Liver (tissue), 3 donors: ENCODE results near the gene INO80.

Experiments used
- JUND ChIP-seq, 2 donors: IDR thresholded peaks; 2 replicates each; pipeline ENCODE4 v1.6.1; 2016; ENCODE audit warnings: antibody characterized with exemption in 2 of 2
- NR2F2 ChIP-seq: IDR thresholded peaks from 2 replicates; pipeline ENCODE4 v1.6.1; 2016; ENCODE audit warnings: antibody characterized with exemption
- RAD21 ChIP-seq, 2 donors: IDR thresholded peaks; 2 replicates each; pipeline ENCODE4 v1.6.1; 2016; ENCODE audit warnings: antibody characterized with exemption in 2 of 2, mild to moderate bottlenecking in 2 of 2
- TAF1 ChIP-seq: conservative IDR thresholded peaks from 2 replicates; pipeline ENCODE4 v1.6.1; 2016; ENCODE audit warnings: antibody characterized with exemption, mild to moderate bottlenecking
- YY1 ChIP-seq: IDR thresholded peaks from 2 replicates; pipeline ENCODE4 v1.6.1; 2016; ENCODE audit warnings: antibody characterized with exemption, mild to moderate bottlenecking
- TF ChIP-seq, protein P1 (sequence below): fragments of 150-350 bp; IDR thresholded peaks from 2 replicates; pipeline ENCODE4 v1.5.1; 2017; ENCODE audit warnings: improper control_type of control experiment, low read depth, low read length; ENCODE audit not compliant: missing input control
- TF ChIP-seq, protein P2 (sequence below): IDR thresholded peaks from 2 replicates; pipeline ENCODE4 v1.6.1; 2016; ENCODE audit warnings: antibody characterized with exemption
- TF ChIP-seq, protein P3 (sequence below): IDR thresholded peaks from 2 replicates; pipeline ENCODE4 v1.6.1; 2016; ENCODE audit warnings: antibody characterized with exemption, mild to moderate bottlenecking
- TF ChIP-seq, protein P4 (sequence below): IDR thresholded peaks from 2 replicates; pipeline ENCODE4 v1.6.1; 2016; ENCODE audit warnings: antibody characterized with exemption
- donor health status: healthy.
- donor health status: healthy.

GRCh38 chr15:41056810-41057209, 59.3 kb downstream of the INO80 start:
- TF ChIP-seq, protein P1, sequence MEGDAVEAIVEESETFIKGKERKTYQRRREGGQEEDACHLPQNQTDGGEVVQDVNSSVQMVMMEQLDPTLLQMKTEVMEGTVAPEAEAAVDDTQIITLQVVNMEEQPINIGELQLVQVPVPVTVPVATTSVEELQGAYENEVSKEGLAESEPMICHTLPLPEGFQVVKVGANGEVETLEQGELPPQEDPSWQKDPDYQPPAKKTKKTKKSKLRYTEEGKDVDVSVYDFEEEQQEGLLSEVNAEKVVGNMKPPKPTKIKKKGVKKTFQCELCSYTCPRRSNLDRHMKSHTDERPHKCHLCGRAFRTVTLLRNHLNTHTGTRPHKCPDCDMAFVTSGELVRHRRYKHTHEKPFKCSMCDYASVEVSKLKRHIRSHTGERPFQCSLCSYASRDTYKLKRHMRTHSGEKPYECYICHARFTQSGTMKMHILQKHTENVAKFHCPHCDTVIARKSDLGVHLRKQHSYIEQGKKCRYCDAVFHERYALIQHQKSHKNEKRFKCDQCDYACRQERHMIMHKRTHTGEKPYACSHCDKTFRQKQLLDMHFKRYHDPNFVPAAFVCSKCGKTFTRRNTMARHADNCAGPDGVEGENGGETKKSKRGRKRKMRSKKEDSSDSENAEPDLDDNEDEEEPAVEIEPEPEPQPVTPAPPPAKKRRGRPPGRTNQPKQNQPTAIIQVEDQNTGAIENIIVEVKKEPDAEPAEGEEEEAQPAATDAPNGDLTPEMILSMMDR, result no peak
- TF ChIP-seq, protein P2, sequence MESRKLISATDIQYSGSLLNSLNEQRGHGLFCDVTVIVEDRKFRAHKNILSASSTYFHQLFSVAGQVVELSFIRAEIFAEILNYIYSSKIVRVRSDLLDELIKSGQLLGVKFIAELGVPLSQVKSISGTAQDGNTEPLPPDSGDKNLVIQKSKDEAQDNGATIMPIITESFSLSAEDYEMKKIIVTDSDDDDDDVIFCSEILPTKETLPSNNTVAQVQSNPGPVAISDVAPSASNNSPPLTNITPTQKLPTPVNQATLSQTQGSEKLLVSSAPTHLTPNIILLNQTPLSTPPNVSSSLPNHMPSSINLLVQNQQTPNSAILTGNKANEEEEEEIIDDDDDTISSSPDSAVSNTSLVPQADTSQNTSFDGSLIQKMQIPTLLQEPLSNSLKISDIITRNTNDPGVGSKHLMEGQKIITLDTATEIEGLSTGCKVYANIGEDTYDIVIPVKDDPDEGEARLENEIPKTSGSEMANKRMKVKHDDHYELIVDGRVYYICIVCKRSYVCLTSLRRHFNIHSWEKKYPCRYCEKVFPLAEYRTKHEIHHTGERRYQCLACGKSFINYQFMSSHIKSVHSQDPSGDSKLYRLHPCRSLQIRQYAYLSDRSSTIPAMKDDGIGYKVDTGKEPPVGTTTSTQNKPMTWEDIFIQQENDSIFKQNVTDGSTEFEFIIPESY, result no peak
- no peak for TF ChIP-seq TAF1
- TF ChIP-seq, protein P3, sequence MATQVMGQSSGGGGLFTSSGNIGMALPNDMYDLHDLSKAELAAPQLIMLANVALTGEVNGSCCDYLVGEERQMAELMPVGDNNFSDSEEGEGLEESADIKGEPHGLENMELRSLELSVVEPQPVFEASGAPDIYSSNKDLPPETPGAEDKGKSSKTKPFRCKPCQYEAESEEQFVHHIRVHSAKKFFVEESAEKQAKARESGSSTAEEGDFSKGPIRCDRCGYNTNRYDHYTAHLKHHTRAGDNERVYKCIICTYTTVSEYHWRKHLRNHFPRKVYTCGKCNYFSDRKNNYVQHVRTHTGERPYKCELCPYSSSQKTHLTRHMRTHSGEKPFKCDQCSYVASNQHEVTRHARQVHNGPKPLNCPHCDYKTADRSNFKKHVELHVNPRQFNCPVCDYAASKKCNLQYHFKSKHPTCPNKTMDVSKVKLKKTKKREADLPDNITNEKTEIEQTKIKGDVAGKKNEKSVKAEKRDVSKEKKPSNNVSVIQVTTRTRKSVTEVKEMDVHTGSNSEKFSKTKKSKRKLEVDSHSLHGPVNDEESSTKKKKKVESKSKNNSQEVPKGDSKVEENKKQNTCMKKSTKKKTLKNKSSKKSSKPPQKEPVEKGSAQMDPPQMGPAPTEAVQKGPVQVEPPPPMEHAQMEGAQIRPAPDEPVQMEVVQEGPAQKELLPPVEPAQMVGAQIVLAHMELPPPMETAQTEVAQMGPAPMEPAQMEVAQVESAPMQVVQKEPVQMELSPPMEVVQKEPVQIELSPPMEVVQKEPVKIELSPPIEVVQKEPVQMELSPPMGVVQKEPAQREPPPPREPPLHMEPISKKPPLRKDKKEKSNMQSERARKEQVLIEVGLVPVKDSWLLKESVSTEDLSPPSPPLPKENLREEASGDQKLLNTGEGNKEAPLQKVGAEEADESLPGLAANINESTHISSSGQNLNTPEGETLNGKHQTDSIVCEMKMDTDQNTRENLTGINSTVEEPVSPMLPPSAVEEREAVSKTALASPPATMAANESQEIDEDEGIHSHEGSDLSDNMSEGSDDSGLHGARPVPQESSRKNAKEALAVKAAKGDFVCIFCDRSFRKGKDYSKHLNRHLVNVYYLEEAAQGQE, result no peak
- no peak for TF ChIP-seq RAD21 (IDR thresholded peaks at IDR 0.05)
- TF ChIP-seq, protein P4, sequence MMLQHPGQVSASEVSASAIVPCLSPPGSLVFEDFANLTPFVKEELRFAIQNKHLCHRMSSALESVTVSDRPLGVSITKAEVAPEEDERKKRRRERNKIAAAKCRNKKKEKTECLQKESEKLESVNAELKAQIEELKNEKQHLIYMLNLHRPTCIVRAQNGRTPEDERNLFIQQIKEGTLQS, result no peak
- no peak for TF ChIP-seq YY1
- TF ChIP-seq NR2F2, result no peak
- no peak for TF ChIP-seq JUND (IDR thresholded peaks at IDR 0.05)
